ENCODE measurements around the gene CEP72. TPM values are rescaled to one million over a fixed set of nuclear protein-coding genes. Genes with fewer than 3 reads are reported as not detected.

The CEP72 gene
- total RNA-seq, 1 donor, result 5.2 TPM

- TF ChIP-seq, protein P1, sequence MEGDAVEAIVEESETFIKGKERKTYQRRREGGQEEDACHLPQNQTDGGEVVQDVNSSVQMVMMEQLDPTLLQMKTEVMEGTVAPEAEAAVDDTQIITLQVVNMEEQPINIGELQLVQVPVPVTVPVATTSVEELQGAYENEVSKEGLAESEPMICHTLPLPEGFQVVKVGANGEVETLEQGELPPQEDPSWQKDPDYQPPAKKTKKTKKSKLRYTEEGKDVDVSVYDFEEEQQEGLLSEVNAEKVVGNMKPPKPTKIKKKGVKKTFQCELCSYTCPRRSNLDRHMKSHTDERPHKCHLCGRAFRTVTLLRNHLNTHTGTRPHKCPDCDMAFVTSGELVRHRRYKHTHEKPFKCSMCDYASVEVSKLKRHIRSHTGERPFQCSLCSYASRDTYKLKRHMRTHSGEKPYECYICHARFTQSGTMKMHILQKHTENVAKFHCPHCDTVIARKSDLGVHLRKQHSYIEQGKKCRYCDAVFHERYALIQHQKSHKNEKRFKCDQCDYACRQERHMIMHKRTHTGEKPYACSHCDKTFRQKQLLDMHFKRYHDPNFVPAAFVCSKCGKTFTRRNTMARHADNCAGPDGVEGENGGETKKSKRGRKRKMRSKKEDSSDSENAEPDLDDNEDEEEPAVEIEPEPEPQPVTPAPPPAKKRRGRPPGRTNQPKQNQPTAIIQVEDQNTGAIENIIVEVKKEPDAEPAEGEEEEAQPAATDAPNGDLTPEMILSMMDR (IDR thresholded peaks at IDR 0.05; ENCODE audit: insufficient read depth, low read depth, low read length), result no peak
- H3K4me3 ChIP-seq (ENCODE audit: low read depth, low read length), result no peak overlapping the region
- no peak for DNase-seq (ENCODE audit: low read depth)
Measured at GRCh38 chr5:673161-673830, 61.2 kb downstream of the CEP72 start.

DNA sequence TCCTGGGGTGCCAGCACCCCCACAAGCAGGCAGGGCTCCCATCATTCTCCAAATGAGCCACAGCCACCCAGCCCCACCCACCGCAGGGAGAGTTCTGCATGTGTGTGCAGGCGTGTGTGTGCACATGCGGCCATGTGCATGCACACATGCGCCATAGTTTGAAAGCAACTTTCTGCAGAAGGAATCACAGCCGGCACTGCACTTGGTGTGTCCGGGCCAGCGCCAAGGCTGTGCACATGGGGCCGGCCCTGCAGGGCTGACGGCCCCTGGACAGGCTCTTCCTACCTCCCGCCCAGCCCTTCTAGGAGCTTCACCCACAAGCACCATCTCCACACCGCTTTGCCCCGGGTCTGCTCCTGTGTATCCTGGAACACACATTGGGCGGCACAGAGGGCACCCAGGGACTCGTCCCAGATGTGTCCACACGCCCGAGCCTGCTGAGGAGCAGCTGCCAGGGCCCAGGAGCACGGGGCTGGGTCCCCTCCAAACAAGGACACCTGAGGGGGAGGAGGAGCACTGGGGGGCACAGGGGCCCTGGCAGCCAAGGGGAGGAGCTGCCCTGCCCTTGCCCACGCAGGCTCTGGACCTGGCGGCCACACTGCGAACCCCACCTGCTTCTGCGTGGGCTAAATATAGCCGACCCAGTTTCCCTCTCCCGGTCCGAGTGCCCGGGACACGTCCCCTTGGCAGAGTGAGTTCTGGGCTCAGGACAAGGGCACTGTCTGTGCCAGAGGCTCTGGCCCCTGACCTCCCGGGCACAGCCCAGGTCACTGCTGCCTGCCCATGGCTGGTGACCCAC lies 61.9 kb downstream of the CEP72 start:
- TF ChIP-seq, protein P1 (IDR thresholded peaks at IDR 0.05; ENCODE audit: insufficient read depth, low read depth, low read length), result no peak
- H3K4me3 ChIP-seq (ENCODE audit: low read depth, low read length), result no peak overlapping the region
- DNase-seq (ENCODE audit: low read depth), result no peak

DNA sequence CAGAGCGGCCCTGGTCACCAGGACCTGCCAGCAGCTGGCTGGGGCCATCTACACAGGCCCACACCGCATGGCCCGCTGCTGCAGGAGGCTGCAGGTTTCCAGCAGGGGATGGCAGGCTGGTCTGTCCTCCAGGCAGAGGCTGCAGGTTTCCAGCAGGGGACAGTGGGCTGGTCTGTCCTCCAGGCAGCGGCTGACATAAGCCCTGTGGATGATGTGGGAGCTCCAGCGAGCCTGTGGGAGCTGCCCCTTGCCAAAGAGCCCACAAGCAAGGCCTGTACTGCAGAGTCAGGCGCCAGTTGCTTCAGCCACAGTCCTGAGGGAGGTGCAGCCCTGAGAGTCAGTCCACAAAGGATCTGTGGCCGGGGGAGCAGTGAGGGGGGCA lies 62.5 kb downstream of the CEP72 start:
- TF ChIP-seq, protein P1 (IDR thresholded peaks at IDR 0.05; ENCODE audit: insufficient read depth, low read depth, low read length), result no peak
- no peak overlapping the region for H3K4me3 ChIP-seq (ENCODE audit: low read depth, low read length)
- DNase-seq (ENCODE audit: low read depth), result no peak

DNA sequence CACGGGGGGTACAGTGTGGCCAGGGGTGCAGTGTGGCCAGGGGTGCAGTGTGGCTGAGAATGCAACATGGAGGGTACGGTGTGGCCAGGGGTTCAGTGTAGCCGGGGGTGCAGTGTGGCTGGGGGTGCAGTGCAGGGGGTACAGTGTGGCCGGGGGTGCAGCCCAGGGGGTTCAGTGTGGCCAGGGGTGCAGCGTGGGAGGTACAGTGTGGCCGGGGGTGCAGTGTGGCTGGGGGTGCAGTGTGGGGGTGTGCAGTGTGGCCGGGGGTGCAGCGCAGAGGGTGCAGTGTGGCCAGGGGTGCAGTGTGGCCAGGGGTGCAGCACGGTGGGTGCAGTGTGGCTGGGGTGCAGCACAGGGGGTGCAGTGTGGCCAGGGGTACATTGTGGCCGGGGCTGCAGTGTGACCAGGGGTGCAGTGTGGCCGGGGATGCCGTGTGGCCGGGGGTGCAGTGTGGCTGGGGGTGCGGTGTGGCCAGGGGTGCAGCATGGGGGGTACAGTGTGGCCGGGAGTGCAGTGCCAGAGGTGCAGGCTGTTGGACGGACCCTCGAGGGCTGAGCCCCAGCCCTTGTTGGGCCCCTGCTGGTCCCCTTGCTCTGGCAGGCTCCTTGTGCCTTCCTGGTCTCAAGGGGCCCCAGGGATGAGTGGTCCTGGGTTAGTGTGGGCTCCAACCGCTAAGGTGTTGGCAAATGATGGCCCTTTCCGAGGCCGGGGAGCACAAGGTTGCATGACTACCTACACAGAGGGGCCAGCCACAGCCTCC lies 63.2 kb downstream of the CEP72 start:
- DNase-seq (ENCODE audit: low read depth), result no peak
- TF ChIP-seq, protein P1 (IDR thresholded peaks at IDR 0.05; ENCODE audit: insufficient read depth, low read depth, low read length), result no peak
- H3K4me3 ChIP-seq (ENCODE audit: low read depth, low read length), result no peak overlapping the region

DNA sequence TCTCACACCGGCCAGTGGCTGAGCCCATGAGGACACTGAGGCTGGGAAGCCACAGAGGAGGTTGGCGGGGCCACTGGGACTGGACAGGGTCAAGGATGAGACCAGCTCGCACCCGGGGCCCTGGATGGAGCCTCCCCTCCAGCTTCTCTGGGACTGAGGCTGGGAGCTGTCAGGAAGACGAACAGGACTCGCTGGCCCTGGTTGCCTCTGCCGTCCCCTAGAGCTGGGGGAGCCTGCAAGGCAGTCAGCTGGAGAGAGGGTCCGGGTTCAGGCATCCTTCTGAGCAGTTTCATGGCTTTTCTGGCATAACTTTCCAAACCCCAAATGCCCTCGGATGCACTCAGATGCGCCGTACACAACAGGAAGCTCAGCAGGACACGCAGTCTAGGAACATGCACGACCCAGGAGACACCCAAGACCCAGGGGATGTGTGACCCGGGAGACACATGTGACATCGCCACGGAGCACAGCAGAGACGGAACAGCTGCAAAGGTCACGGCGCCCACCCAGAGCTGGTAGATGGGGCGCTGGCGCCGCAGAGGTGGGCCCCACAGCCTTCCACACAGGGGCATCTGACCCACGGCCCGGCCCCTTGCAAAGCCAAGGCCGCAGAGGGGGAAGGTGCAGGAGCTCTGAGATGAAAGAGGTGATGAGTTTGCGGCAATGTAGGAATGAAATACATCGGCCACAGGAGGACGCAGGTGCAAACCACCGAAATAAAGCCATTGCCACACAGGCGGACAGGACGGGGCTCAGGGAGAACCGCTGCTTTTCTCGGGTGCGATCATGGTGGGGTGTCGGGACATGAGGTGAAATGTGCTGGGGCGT lies 63.9 kb downstream of the CEP72 start:
- no peak for DNase-seq (ENCODE audit: low read depth)
- TF ChIP-seq, protein P1 (IDR thresholded peaks at IDR 0.05; ENCODE audit: insufficient read depth, low read depth, low read length), result no peak
- no peak overlapping the region for H3K4me3 ChIP-seq (ENCODE audit: low read depth, low read length)

GRCh38 chr5:676699-677076 lies 64.5 kb downstream of the CEP72 start:
- TF ChIP-seq, protein P1 (IDR thresholded peaks at IDR 0.05; ENCODE audit: insufficient read depth, low read depth, low read length), result no peak
- H3K4me3 ChIP-seq (ENCODE audit: low read depth, low read length), result no peak overlapping the region
- no peak for DNase-seq (ENCODE audit: low read depth)

All from fibroblast of villous mesenchyme (primary cell).